NCI-H146 (cell line): Measurements from ENCODE around the gene EPS8L2.
A peak's percentile ranks its signal among the peaks of the same experiment; 100 is the strongest.

Experiments
- DNase-seq: peaks from one replicate; lab custom pipeline; 2025; lab: John Stamatoyannopoulos, UW

The EPS8L2 gene

DNA sequence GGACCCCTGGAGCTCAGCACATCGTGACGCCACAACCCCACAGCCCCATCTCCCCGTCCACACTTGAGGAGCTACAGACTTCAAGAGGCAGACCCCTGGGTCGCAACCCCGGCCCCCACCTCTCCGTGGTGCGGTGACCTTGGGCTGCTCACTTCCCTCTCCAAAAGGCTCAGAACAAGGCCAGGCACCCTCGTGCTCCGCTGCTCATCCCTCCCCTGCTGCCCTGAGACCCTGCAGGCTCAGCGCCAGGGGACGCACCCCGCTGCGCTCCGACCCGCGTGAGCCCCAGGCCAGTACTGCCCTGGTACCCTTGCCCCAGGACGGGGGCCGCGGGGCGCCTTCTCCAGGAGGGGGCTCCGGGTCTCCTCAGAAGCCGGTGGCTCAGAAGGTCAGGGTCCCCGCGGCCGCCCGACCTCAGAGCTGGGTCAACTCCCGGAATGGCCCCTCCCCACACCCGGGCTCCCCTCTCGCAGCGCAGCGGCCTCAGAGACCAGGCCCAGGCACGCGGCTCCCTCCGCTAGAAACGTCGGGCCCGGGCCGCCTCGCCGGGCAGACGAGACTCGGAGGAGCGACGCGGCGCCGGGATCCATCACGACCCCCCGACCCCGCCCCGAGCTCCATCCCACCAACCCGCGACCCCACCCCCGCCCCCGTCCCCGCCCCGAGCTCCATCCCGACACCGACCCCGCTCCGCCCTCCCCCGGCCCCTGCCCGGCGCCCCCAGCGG, 70.7 kb downstream of the EPS8L2 start:
- DNase-seq = peak; percentile 75
